ENCODE measurements around the gene RBM15B. TPM values are rescaled to one million over a fixed set of nuclear protein-coding genes. Genes with fewer than 3 reads are reported as not detected.

RBM15B gene
- polyA plus RNA-seq, 1 donor: 39.2 TPM

- no peak for DNase-seq
Measured at GRCh38 chr3:51390246-51391074, 625 bp upstream of the RBM15B start.

- DNase-seq: no peak
Measured at GRCh38 chr3:51391566-51392354, 675 bp downstream of the RBM15B start.

- DNase-seq: no peak
Measured at GRCh38 chr3:51392355-51393133, 1.5 kb downstream of the RBM15B start.

- DNase-seq: no peak
Measured at GRCh38 chr3:51393134-51393495, 2.0 kb downstream of the RBM15B start.

GRCh38 chr3:51393564-51393963 lies 2.5 kb downstream of the RBM15B start:
- DNase-seq: no peak

- DNase-seq: no peak
Measured at GRCh38 chr3:51394541-51394940, 3.5 kb downstream of the RBM15B start.

- no peak for DNase-seq
Measured at GRCh38 chr3:51395493-51396213, 4.6 kb downstream of the RBM15B start.

GRCh38 chr3:51396401-51396800 lies 5.3 kb downstream of the RBM15B start:
- no peak for DNase-seq

GRCh38 chr3:51397392-51397791 lies 6.3 kb downstream of the RBM15B start:
- no peak for DNase-seq

GRCh38 chr3:51398595-51399310 lies 7.7 kb downstream of the RBM15B start:
- no peak for DNase-seq

GRCh38 chr3:51400166-51400565 lies 9.1 kb downstream of the RBM15B start:
- DNase-seq: no peak

GRCh38 chr3:51401735-51402134 lies 10.7 kb downstream of the RBM15B start:
- no peak for DNase-seq

GRCh38 chr3:51403675-51404074 lies 12.6 kb downstream of the RBM15B start:
- no peak for DNase-seq

- DNase-seq: no peak
Measured at GRCh38 chr3:51408021-51408420, 16.9 kb downstream of the RBM15B start.

GRCh38 chr3:51408813-51409212 lies 17.7 kb downstream of the RBM15B start:
- no peak for DNase-seq

- DNase-seq: no peak
Measured at GRCh38 chr3:51422211-51422610, 31.1 kb downstream of the RBM15B start.

- DNase-seq: no peak
Measured at GRCh38 chr3:51426921-51427320, 35.8 kb downstream of the RBM15B start.

- DNase-seq: no peak
Measured at GRCh38 chr3:51429138-51429537, 38.1 kb downstream of the RBM15B start.

GRCh38 chr3:51434110-51434509 lies 43.0 kb downstream of the RBM15B start:
- no peak for DNase-seq

GRCh38 chr3:51434746-51435327 lies 43.8 kb downstream of the RBM15B start:
- peak; percentile 13 for DNase-seq
